GM12891 (cell line): ENCODE data around the gene CCDC137.

Experiments
- PAX5 ChIP-seq: IDR thresholded peaks from 2 replicates; pipeline ENCODE4 v1.6.1; 2011; ENCODE audit warnings: low read length, moderate library complexity, mild to moderate bottlenecking; ENCODE audit not compliant: insufficient read depth, severe bottlenecking
- POLR2A ChIP-seq: IDR thresholded peaks from 2 replicates; pipeline ENCODE4 v1.6.1; 2011; ENCODE audit warnings: low read depth, low read length, control low read depth
- POLR2AphosphoS5 ChIP-seq: IDR thresholded peaks from 2 replicates; pipeline ENCODE4 v1.6.1; 2011; ENCODE audit warnings: low read depth, low read length, control low read depth
- POU2F2 ChIP-seq: IDR thresholded peaks from 2 replicates; pipeline ENCODE4 v1.6.1; 2011; ENCODE audit warnings: low read depth, mild to moderate bottlenecking, control low read depth, low read length, moderate library complexity
- SPI1 ChIP-seq: IDR thresholded peaks from 2 replicates; pipeline ENCODE4 v1.6.1; 2011; ENCODE audit warnings: low read depth, low read length, control low read depth
- TAF1 ChIP-seq: IDR thresholded peaks from 2 replicates; pipeline ENCODE4 v1.6.1; 2011; ENCODE audit warnings: low read depth, low read length, control low read depth

DNA sequence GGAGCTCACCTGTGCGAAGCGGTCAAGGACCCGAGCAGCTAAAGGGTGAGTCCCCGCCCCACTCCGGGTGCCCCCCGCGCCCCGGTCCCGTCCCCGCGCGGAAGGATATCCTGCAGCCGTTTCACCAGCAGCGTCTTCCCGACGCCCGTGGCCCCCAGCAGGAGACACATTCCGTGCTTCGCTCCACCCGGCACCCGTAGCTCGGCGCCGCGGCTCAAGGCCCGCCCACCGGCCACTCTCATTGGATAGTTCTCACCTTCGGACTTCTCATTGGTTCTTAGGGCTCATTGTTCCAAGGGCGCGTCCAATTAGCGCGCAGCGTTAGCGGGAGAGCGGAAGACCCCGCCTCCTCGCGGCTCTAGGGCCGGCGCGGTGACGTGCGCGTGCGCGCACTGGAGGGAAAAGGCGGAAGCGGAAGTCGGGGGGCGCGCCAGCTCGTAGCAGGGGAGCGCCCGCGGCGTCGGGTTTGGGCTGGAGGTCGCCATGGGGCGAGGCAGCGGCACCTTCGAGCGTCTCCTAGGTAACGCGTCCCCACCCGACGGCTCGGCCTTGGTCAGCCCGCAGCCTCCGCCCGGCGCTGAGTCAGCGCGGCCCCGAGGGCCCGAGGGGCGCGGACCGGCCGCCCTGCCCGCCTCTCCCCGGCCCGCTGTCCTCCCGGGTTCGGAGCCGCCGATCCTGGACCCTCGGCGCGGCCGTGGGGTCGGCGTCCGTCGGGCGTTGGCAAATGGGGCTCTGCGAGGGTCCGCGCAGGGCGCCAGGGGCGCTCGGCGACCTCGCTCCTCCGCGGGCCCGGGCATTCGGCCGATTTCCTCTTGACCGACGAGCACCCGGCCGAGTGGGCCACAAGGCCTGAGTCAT is 17.3 kb downstream of the CCDC137 start, which contains the start of the genes ARL16 and HGS:
- no peak for TF ChIP-seq TAF1
- peak; percentile 52; the same call in 1 of the 2 replicates for TF ChIP-seq POLR2A
- peak; percentile 70 for TF ChIP-seq POLR2AphosphoS5
- no peak for TF ChIP-seq PAX5
- TF ChIP-seq SPI1, result peak; percentile 63
- no peak for TF ChIP-seq POU2F2
